ENCODE results near the gene KRTAP9-7. TPM values are rescaled to one million over a fixed set of nuclear protein-coding genes. Genes with fewer than 3 reads are reported as not detected.

KRTAP9-7 gene
- total RNA-seq, 2 experiments from 2014 or later = not detected

GRCh38 chr17:41308918-41309359 lies 33.4 kb downstream of the KRTAP9-7 start, which contains the start of gene KRTAP16-1:
Gene KRTAP16-1, minus strand, starts transcription at chr17:41309309. Its CDS starts 56 bp downstream, at chr17:41309253.
- H3K4me1 Mint-ChIP-seq = peaks cover 52% of the 10 kb centered on the region
- H3K9me3 Mint-ChIP-seq (ENCODE audit: low read depth) = no peaks in the 10 kb centered on the region

DNA sequence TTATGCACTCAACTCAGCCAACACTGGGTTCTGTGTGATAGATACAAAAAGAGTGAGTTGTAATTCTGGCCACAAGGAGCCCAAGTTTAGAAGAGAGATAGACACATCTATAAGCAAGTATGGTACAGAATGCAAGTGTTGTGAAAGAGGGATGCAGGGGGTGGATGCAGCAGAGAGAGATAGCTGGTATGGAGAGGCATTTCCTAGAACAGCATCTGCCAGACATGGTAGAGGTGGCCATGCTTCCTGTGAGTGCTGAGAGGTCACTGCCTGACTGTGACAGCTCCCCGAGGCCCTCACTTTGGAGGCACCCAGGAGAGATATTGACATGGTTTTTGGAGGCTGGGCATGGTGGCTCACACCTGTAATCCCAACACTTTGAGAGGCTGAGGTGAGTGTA lies 35.6 kb downstream of the KRTAP9-7 start:
- no peak for ATAC-seq
- Mint-ChIP-seq H3K4me1 (peaks cover 52% of the 10 kb centered on the region), H3K27me3 (no peaks in the 10 kb centered on the region), H3K9me3 (ENCODE audit: low read depth) (no peaks in the 10 kb centered on the region), H3K36me3 (ENCODE audit: low read depth) (no peaks in the 10 kb centered on the region), H3K27ac (peak overlapping the region; percentile 23), H3K4me3 (no peak overlapping the region)
- POLR2A ChIA-PET = no interaction called here
- CTCF ChIA-PET = interaction anchor here (0.7 kb wide), 1 partner anchor 62 kb away, joined by 3 read pairs; no protein-coding TSS in a partner anchor
- intact Hi-C loops (cut with DNase I, micrococcal nuclease) = no loop called here
- DNase-seq = no peak

More at GRCh38 chr17:41308918-41309359, 33.4 kb downstream of the KRTAP9-7 start, which contains the start of gene KRTAP16-1:
- CTCF ChIA-PET = interaction anchor here (0.5 to 2.9 kb wide), 6 partner anchors 13 to 380 kb away, joined by 3 to 24 read pairs (median 4); no protein-coding TSS in a partner anchor
- H3K27ac Mint-ChIP-seq = peak within 1 kb of the TSS; percentile 83
- peak; percentile 71 for ATAC-seq
- POLR2A ChIA-PET = interaction anchor here (1.0 kb wide), 1 partner anchor 14 kb away, joined by 5 read pairs; no protein-coding TSS in a partner anchor
- no peaks in the 10 kb centered on the region for H3K36me3 Mint-ChIP-seq (ENCODE audit: low read depth)
- intact Hi-C loops (cut with DNase I, micrococcal nuclease) = no loop called here
- peak; percentile 64 for DNase-seq
- H3K4me3 Mint-ChIP-seq = peak within 1 kb of the TSS; percentile 47
- H3K27me3 Mint-ChIP-seq = no peaks in the 10 kb centered on the region

DNA sequence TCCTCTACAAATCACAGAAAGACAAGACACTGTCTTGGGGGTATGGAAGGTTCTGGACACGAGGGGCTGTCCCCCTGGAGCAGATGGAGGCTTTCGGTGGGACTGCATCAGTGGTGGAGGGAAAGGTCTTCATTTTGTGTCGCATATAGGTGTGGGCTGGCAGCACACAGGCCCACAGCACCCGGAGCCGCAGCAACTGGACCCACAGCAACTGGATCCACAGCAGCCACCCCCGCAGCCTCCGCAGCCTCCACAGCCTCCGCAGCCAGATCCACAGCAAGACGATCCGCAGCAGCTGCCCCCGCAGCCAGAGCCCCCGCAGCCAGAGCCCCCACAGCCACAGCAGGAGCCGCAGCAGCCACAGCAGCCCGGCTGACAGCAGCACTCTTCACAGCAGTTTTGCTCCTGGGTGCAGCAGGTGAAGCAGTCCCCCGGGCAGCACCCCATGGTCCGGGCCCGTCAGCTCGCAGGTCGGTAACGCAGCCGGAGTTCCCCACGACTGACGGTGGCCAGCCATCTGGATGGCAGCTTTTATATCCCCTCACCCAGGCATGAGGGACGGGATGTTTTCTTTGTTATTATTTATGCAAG lies 39.8 kb downstream of the KRTAP9-7 start, which contains the start of gene KRTAP17-1:
KRTAP17-1 (minus strand) TSS at position 507 of the 591 bp plus-strand sequence; CDS start at position 447, 60 bp downstream.
- ATAC-seq (no peak), DNase-seq (no peak)
- Mint-ChIP-seq H3K4me1 (peaks cover 14% of the 10 kb centered on the region), H3K36me3 (ENCODE audit: low read depth) (no peaks in the 10 kb centered on the region), H3K27me3 (no peaks in the 10 kb centered on the region), H3K9me3 (ENCODE audit: low read depth) (peaks cover 11% of the 10 kb centered on the region), H3K4me3 (no peak within 1 kb of the TSS), H3K27ac (no peak within 1 kb of the TSS)
- ChIA-PET CTCF (interaction anchor here (1.5 kb wide), 1 partner anchor 13 kb away, joined by 4 read pairs; no protein-coding TSS in a partner anchor), POLR2A (no interaction called here)
- intact Hi-C loops (cut with DNase I, micrococcal nuclease) = no loop called here

- no peaks in the 10 kb centered on the region for H3K27me3 Mint-ChIP-seq
- ATAC-seq (no peak), DNase-seq (no peak)
- peaks cover 3% of the 10 kb centered on the region for H3K36me3 Mint-ChIP-seq (ENCODE audit: low read depth)
- H3K9me3 Mint-ChIP-seq (ENCODE audit: low read depth) = peaks cover 13% of the 10 kb centered on the region
- no peak overlapping the region for H3K4me3 Mint-ChIP-seq
- POLR2A ChIA-PET = no interaction called here
- peaks cover 8% of the 10 kb centered on the region for H3K4me1 Mint-ChIP-seq
- CTCF ChIA-PET = no interaction called here
- no peak overlapping the region for H3K27ac Mint-ChIP-seq
- intact Hi-C loops (cut with DNase I, micrococcal nuclease) = no loop called here
Measured at GRCh38 chr17:41315814-41316445, 40.4 kb downstream of the KRTAP9-7 start.

GRCh38 chr17:41318231-41318630 lies 42.7 kb downstream of the KRTAP9-7 start:
- H3K36me3 Mint-ChIP-seq (ENCODE audit: low read depth) = peaks cover 3% of the 10 kb centered on the region
- no peak overlapping the region for H3K27ac Mint-ChIP-seq
- POLR2A ChIA-PET = no interaction called here
- DNase-seq = no peak
- no peak for ATAC-seq
- no peaks in the 10 kb centered on the region for H3K27me3 Mint-ChIP-seq
- H3K4me3 Mint-ChIP-seq = no peak overlapping the region
- peaks cover 5% of the 10 kb centered on the region for H3K4me1 Mint-ChIP-seq
- H3K9me3 Mint-ChIP-seq (ENCODE audit: low read depth) = peaks cover 13% of the 10 kb centered on the region
- CTCF ChIA-PET = no interaction called here
- intact Hi-C loops (cut with DNase I, micrococcal nuclease) = no loop called here

GRCh38 chr17:41322094-41322902 lies 46.8 kb downstream of the KRTAP9-7 start:
- Mint-ChIP-seq H3K27ac (no peak overlapping the region), H3K9me3 (ENCODE audit: low read depth) (peaks cover 13% of the 10 kb centered on the region), H3K4me1 (peaks cover 28% of the 10 kb centered on the region), H3K4me3 (no peak overlapping the region), H3K27me3 (no peaks in the 10 kb centered on the region), H3K36me3 (ENCODE audit: low read depth) (peaks cover 3% of the 10 kb centered on the region)
- ChIA-PET POLR2A (interaction anchor here (1.1 kb wide), 1 partner anchor 14 kb away, joined by 5 read pairs; no protein-coding TSS in a partner anchor), CTCF (interaction anchor here (0.7 to 3.3 kb wide), 20 partner anchors 9 to 511 kb away, joined by 3 to 24 read pairs (median 3); partner anchors contain the start of gene KRTAP16-1)
- DNase-seq (no peak), ATAC-seq (peak; percentile 81)
- intact Hi-C loops (cut with DNase I, micrococcal nuclease) = loop anchor here (1.0 to 5.0 kb wide), 6 partner anchors 345 to 520 kb away; no protein-coding TSS in a partner anchor

GRCh38 chr17:41322903-41323895 lies 47.7 kb downstream of the KRTAP9-7 start:
- POLR2A ChIA-PET = interaction anchor here (0.6 to 1.1 kb wide), 2 partner anchors 15 to 94 kb away, joined by 4 to 5 read pairs; no protein-coding TSS in a partner anchor
- peaks cover 3% of the 10 kb centered on the region for H3K36me3 Mint-ChIP-seq (ENCODE audit: low read depth)

GRCh38 chr17:41324180-41325075 lies 48.9 kb downstream of the KRTAP9-7 start:
- ChIA-PET CTCF (interaction anchor here (0.7 to 3.3 kb wide), 3 partner anchors 9 to 467 kb away, joined by 3 to 21 read pairs (median 3); no protein-coding TSS in a partner anchor), POLR2A (no interaction called here)
- Mint-ChIP-seq H3K27me3 (no peaks in the 10 kb centered on the region), H3K9me3 (ENCODE audit: low read depth) (peaks cover 11% of the 10 kb centered on the region), H3K4me3 (no peak overlapping the region), H3K36me3 (ENCODE audit: low read depth) (peaks cover 3% of the 10 kb centered on the region), H3K4me1 (peaks cover 30% of the 10 kb centered on the region), H3K27ac (no peak overlapping the region)
- intact Hi-C loops (cut with DNase I, micrococcal nuclease) = loop anchor here in 1 of 2 experiments (1.0 to 5.0 kb wide), 4 partner anchors 172 to 522 kb away; no protein-coding TSS in a partner anchor
- DNase-seq (peak; percentile 50), ATAC-seq (peak; percentile 49)

More at GRCh38 chr17:41322903-41323895, 47.7 kb downstream of the KRTAP9-7 start:
- ATAC-seq = no peak
- intact Hi-C loops (cut with DNase I, micrococcal nuclease) = loop anchor here (1.0 to 5.0 kb wide), 6 partner anchors 344 to 521 kb away; no protein-coding TSS in a partner anchor
- Mint-ChIP-seq H3K4me3 (no peak overlapping the region), H3K27ac (no peak overlapping the region), H3K27me3 (no peaks in the 10 kb centered on the region), H3K4me1 (peaks cover 30% of the 10 kb centered on the region), H3K9me3 (ENCODE audit: low read depth) (peaks cover 13% of the 10 kb centered on the region)
- CTCF ChIA-PET = interaction anchor here (0.6 to 3.3 kb wide), 18 partner anchors 10 to 512 kb away, joined by 3 to 24 read pairs (median 3); partner anchors contain the start of gene KRTAP16-1
- no peak for DNase-seq

GRCh38 chr17:41325126-41325525 lies 49.6 kb downstream of the KRTAP9-7 start:
- Mint-ChIP-seq H3K4me1 (peaks cover 30% of the 10 kb centered on the region), H3K9me3 (ENCODE audit: low read depth) (peaks cover 4% of the 10 kb centered on the region), H3K27ac (no peak overlapping the region), H3K36me3 (ENCODE audit: low read depth) (peaks cover 3% of the 10 kb centered on the region), H3K27me3 (no peaks in the 10 kb centered on the region), H3K4me3 (no peak overlapping the region)
- intact Hi-C loops (cut with DNase I, micrococcal nuclease) = no loop called here
- DNase-seq = no peak
- CTCF ChIA-PET = no interaction called here
- POLR2A ChIA-PET = no interaction called here
- no peak for ATAC-seq

Data from activated CD4-positive, alpha-beta T cell treated with anti-CD3 and anti-CD28 coated beads for 36 hours (primary cell).